Measurements from ENCODE around the gene SUSD2.
"Not testable (repeated sequence)": the region's sequence is repeated elsewhere in the genome, so short reads cannot be mapped to it uniquely, and the experiment has no call there.

SUSD2 gene

GRCh38 chr22:24182900-24183246 lies 1.6 kb downstream of the SUSD2 start:
- not testable (repeated sequence) for H3K4me1 Mint-ChIP-seq; H3K4me3 Mint-ChIP-seq; H3K27ac Mint-ChIP-seq; H3K36me3 Mint-ChIP-seq (ENCODE audit: low read depth); H3K9me3 Mint-ChIP-seq; H3K27me3 Mint-ChIP-seq (ENCODE audit: low read depth)
- peak in 1 of 3 experiments; percentile 2 for TF ChIP-seq CTCF (IDR thresholded peaks at IDR 0.05; ENCODE audit: unreplicated experiment in 3 of 3)

- no peaks in the 10 kb centered on the region for H3K9me3 Mint-ChIP-seq
- no peaks in the 10 kb centered on the region for H3K4me1 Mint-ChIP-seq
- no peaks in the 10 kb centered on the region for H3K27me3 Mint-ChIP-seq (ENCODE audit: low read depth)
Observed at GRCh38 chr22:24183321-24184031, 2.2 kb downstream of the SUSD2 start.

GRCh38 chr22:24184057-24184798 lies 2.9 kb downstream of the SUSD2 start:
- H3K27ac Mint-ChIP-seq, result no peak overlapping the region
- TF ChIP-seq CTCF (IDR thresholded peaks at IDR 0.05; ENCODE audit: unreplicated experiment in 3 of 3), result no peak
- no peaks in the 10 kb centered on the region for H3K4me1 Mint-ChIP-seq
- no peaks in the 10 kb centered on the region for H3K36me3 Mint-ChIP-seq (ENCODE audit: low read depth)
- no peaks in the 10 kb centered on the region for H3K9me3 Mint-ChIP-seq
- no peak overlapping the region for H3K4me3 Mint-ChIP-seq
- H3K27me3 Mint-ChIP-seq (ENCODE audit: low read depth), result peaks cover 4% of the 10 kb centered on the region

More at GRCh38 chr22:24183321-24184031, 2.2 kb downstream of the SUSD2 start:
- H3K4me3 Mint-ChIP-seq, result no peak overlapping the region
- no peaks in the 10 kb centered on the region for H3K36me3 Mint-ChIP-seq (ENCODE audit: low read depth)
- no peak for TF ChIP-seq CTCF (IDR thresholded peaks at IDR 0.05; ENCODE audit: unreplicated experiment in 3 of 3)
- no peak overlapping the region for H3K27ac Mint-ChIP-seq

GRCh38 chr22:24185001-24185500 lies 3.8 kb downstream of the SUSD2 start:
- no peaks in the 10 kb centered on the region for H3K9me3 Mint-ChIP-seq
- no peaks in the 10 kb centered on the region for H3K4me1 Mint-ChIP-seq
- H3K27me3 Mint-ChIP-seq (ENCODE audit: low read depth), result peaks cover 4% of the 10 kb centered on the region
- no peak for TF ChIP-seq CTCF (IDR thresholded peaks at IDR 0.05; ENCODE audit: unreplicated experiment in 3 of 3)
- H3K4me3 Mint-ChIP-seq, result no peak overlapping the region
- H3K36me3 Mint-ChIP-seq (ENCODE audit: low read depth), result no peaks in the 10 kb centered on the region
- no peak overlapping the region for H3K27ac Mint-ChIP-seq

GRCh38 chr22:24185501-24186351 lies 4.4 kb downstream of the SUSD2 start:
- Mint-ChIP-seq H3K9me3 (no peaks in the 10 kb centered on the region), H3K27ac (no peak overlapping the region), H3K4me3 (no peak overlapping the region), H3K27me3 (ENCODE audit: low read depth) (peaks cover 4% of the 10 kb centered on the region), H3K36me3 (ENCODE audit: low read depth) (no peaks in the 10 kb centered on the region), H3K4me1 (no peaks in the 10 kb centered on the region)
- no peak for TF ChIP-seq CTCF (IDR thresholded peaks at IDR 0.05; ENCODE audit: unreplicated experiment in 3 of 3)

Measured in nephron (organoid).